Endodermal cell (in vitro differentiated cells): ENCODE data around the gene BRSK2. TPM values are rescaled to one million over a fixed set of nuclear protein-coding genes. Genes with fewer than 3 reads are reported as not detected.

Source experiments
- DNase-seq: peaks from one replicate; pipeline ENCODE4 v3.0.0-alpha.2; 2017
- H3K27ac ChIP-seq: 2 replicates; pipeline ENCODE4 v1.5.1; 2013; ENCODE audit warnings: mild to moderate bottlenecking, low read depth, low read length, moderate library complexity
- H3K27me3 ChIP-seq: 2 replicates; pipeline ENCODE4 v1.6.1; 2013; ENCODE audit warnings: mild to moderate bottlenecking, low read length, moderate library complexity; ENCODE audit not compliant: insufficient read depth, control insufficient read depth, poor library complexity, severe bottlenecking
- H3K36me3 ChIP-seq: 2 replicates; pipeline ENCODE4 v1.7.0; 2013; ENCODE audit warnings: mild to moderate bottlenecking, low read length, moderate library complexity; ENCODE audit not compliant: control insufficient read depth, insufficient read depth
- H3K4me1 ChIP-seq: one replicate; pipeline ENCODE4 v1.7.0; 2013; ENCODE audit warnings: low read length; ENCODE audit not compliant: control insufficient read depth, insufficient read depth
- H3K4me3 ChIP-seq: 2 replicates; pipeline ENCODE4 v1.5.1; 2013; ENCODE audit warnings: mild to moderate bottlenecking, low read length, moderate library complexity
- H3K9ac ChIP-seq: 2 replicates; pipeline ENCODE4 v1.6.1; 2013; ENCODE audit warnings: mild to moderate bottlenecking, low read length, moderate library complexity; ENCODE audit not compliant: poor library complexity, severe bottlenecking; ENCODE audit errors: extremely low read depth
- H3K9me3 ChIP-seq: 2 replicates; pipeline ENCODE4 v1.6.1; 2013; ENCODE audit warnings: mild to moderate bottlenecking, low read length, moderate library complexity; ENCODE audit not compliant: control insufficient read depth
- H3K27ac Mint-ChIP-seq: 2 replicates; pipeline ENCODE4 v1.8.0; 2020; ENCODE audit warnings: mixed read lengths
- H3K27me3 Mint-ChIP-seq: 2 replicates; pipeline ENCODE4 v1.8.0; 2021; ENCODE audit warnings: mild to moderate bottlenecking, mixed read lengths; ENCODE audit not compliant: insufficient read depth
- H3K36me3 Mint-ChIP-seq: 2 replicates; pipeline ENCODE4 v1.8.0; 2020; ENCODE audit warnings: low read depth, mixed read lengths
- H3K4me1 Mint-ChIP-seq: 2 replicates; pipeline ENCODE4 v1.8.0; 2020; ENCODE audit warnings: mixed read lengths
- H3K4me3 Mint-ChIP-seq: 2 replicates; pipeline ENCODE4 v1.8.0; 2020; ENCODE audit warnings: mild to moderate bottlenecking, moderate library complexity, mixed read lengths
- H3K9me3 Mint-ChIP-seq: 2 replicates; pipeline ENCODE4 v1.8.0; 2020; ENCODE audit warnings: mild to moderate bottlenecking, mixed read lengths
- WGBS, 2 experiments: methylation state at CpG; one replicate each; pipeline versions ENCODE4 v1.1.5 to v1.1.7; 2013; ENCODE audit warnings: missing lambda C conversion rate in 2 of 2, mixed read lengths in 1 of 2; ENCODE audit not compliant: insufficient coverage in 1 of 2, insufficient read length in 1 of 2; 5-methylcytosine and 5-hydroxymethylcytosine counted together
- total RNA-seq, 2 donors: library from RNA; stranded (reverse); fragmentation: NEBNext Ultra II Directional in 1 of 2; extraction: Animal tissue kit (Norgen Biotek cat#: 25700) in 1 of 2; gene quantifications; 2 replicates in 1 of 2; 3 replicates in 1 of 2; pipeline ENCODE4 v1.2.1, GENCODE V29; 2021
- TF ChIP-seq, protein P1 (sequence below): fragments of 200-600 bp; sonication (generic); conservative IDR thresholded peaks from 2 replicates; pipeline ENCODE4 v1.5.0; 2021; ENCODE audit warnings: antibody characterized with exemption, mild to moderate bottlenecking

BRSK2 gene
- total RNA-seq, 2 donors from 2014 or later, result 9.4 to 10.3 TPM

GRCh38 chr11:1397862-1398527 is 8.3 kb downstream of the BRSK2 start:
- no peak overlapping the region for H3K4me3 ChIP-seq
- no peaks in the 10 kb centered on the region for H3K36me3 ChIP-seq
- no peaks in the 10 kb centered on the region for H3K27me3 Mint-ChIP-seq
- H3K9me3 Mint-ChIP-seq, result peaks cover 2% of the 10 kb centered on the region
- H3K9ac ChIP-seq, result no peak overlapping the region
- H3K9me3 ChIP-seq, result no peaks in the 10 kb centered on the region
- H3K27me3 ChIP-seq, result no peaks in the 10 kb centered on the region
- no peaks in the 10 kb centered on the region for H3K36me3 Mint-ChIP-seq
- no peaks in the 10 kb centered on the region for H3K4me1 ChIP-seq
- H3K27ac ChIP-seq, result no peak overlapping the region
- H3K4me1 Mint-ChIP-seq, result no peaks in the 10 kb centered on the region
- TF ChIP-seq, protein P1, sequence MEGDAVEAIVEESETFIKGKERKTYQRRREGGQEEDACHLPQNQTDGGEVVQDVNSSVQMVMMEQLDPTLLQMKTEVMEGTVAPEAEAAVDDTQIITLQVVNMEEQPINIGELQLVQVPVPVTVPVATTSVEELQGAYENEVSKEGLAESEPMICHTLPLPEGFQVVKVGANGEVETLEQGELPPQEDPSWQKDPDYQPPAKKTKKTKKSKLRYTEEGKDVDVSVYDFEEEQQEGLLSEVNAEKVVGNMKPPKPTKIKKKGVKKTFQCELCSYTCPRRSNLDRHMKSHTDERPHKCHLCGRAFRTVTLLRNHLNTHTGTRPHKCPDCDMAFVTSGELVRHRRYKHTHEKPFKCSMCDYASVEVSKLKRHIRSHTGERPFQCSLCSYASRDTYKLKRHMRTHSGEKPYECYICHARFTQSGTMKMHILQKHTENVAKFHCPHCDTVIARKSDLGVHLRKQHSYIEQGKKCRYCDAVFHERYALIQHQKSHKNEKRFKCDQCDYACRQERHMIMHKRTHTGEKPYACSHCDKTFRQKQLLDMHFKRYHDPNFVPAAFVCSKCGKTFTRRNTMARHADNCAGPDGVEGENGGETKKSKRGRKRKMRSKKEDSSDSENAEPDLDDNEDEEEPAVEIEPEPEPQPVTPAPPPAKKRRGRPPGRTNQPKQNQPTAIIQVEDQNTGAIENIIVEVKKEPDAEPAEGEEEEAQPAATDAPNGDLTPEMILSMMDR, result no peak
- 84 to 85% methylated on average over 8 to 21 of the region's 22 CpGs for WGBS, 2 experiments
- H3K27ac Mint-ChIP-seq, result no peak overlapping the region
- no peak overlapping the region for H3K4me3 Mint-ChIP-seq
- no peak for DNase-seq

GRCh38 chr11:1398528-1399235 is 8.9 kb downstream of the BRSK2 start:
- no peak overlapping the region for H3K9ac ChIP-seq
- no peak overlapping the region for H3K4me3 ChIP-seq
- Mint-ChIP-seq H3K9me3 (no peaks in the 10 kb centered on the region), H3K36me3 (no peaks in the 10 kb centered on the region), H3K4me3 (no peak overlapping the region), H3K27me3 (no peaks in the 10 kb centered on the region), H3K27ac (no peak overlapping the region), H3K4me1 (no peaks in the 10 kb centered on the region)
- TF ChIP-seq, protein P1, result no peak
- H3K27me3 ChIP-seq, result no peaks in the 10 kb centered on the region
- DNase-seq, result no peak
- H3K9me3 ChIP-seq, result no peaks in the 10 kb centered on the region
- H3K36me3 ChIP-seq, result no peaks in the 10 kb centered on the region
- H3K4me1 ChIP-seq, result no peaks in the 10 kb centered on the region
- WGBS, 2 experiments, result 60 to 92% methylated on average over 1 to 23 of the region's 23 CpGs
- H3K27ac ChIP-seq, result no peak overlapping the region

DNA sequence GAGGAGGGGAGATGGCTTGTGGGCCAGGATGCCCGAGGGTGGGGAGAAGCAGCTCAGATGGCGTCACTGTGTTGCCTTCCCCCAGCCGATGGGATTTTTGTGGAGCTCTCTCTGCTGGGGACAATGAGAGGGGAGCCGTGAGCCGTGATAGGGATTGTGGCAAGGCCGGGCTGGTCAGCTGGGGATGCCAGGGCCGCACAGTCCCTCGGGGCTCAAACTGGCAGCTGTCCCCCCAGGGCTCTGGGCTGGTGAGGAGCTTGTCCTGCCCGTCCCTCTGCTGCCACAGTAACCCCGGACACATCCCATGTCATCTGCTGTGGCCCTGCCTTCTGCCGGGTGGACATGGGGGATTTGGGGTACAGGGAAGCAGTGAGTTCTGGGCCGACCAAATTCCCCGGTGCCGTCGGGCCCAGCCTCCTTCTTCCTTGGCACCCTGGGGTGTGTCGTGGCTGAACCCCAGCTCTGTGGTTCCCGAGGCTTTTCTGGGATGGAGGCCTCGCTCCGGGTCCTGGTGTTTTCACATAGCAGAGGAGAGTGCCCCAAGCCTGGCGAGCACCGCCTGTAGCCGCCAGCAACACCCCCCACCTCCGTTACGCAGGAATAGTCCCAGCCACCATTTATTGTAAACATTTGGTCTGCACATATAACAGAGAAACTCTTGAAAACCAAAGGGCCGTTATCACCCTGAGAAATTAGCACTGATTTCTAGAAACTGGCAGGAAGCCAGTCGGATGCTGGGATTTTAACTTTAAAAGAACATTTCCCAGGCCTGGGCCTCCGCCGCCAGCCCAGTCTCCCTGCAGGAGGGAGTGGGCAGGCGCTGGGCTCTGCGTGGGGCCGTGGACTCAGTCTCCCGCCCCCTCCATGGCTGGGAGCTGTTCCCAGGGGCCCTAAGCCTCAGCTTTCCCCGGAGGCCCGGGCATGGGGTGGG is 9.9 kb downstream of the BRSK2 start:
- no peak overlapping the region for H3K4me3 Mint-ChIP-seq
- 91 to 92% methylated on average over 23 to 34 of the region's 34 CpGs for WGBS, 2 experiments

More for the DNA sequence above, 9.9 kb downstream of the BRSK2 start:
- no peaks in the 10 kb centered on the region for H3K36me3 Mint-ChIP-seq
- H3K4me3 ChIP-seq, result no peak overlapping the region
- H3K27me3 Mint-ChIP-seq, result no peaks in the 10 kb centered on the region
- H3K4me1 Mint-ChIP-seq, result no peaks in the 10 kb centered on the region
- no peak overlapping the region for H3K9ac ChIP-seq
- H3K4me1 ChIP-seq, result no peaks in the 10 kb centered on the region
- no peaks in the 10 kb centered on the region for H3K9me3 ChIP-seq
- TF ChIP-seq, protein P1, result no peak
- no peaks in the 10 kb centered on the region for H3K36me3 ChIP-seq
- H3K27ac ChIP-seq, result no peak overlapping the region
- no peaks in the 10 kb centered on the region for H3K9me3 Mint-ChIP-seq
- no peaks in the 10 kb centered on the region for H3K27me3 ChIP-seq
- no peak overlapping the region for H3K27ac Mint-ChIP-seq
- DNase-seq, result no peak
